ENCODE results near the gene HNRNPUL1.
A peak's percentile ranks its signal among the peaks of the same experiment; 100 is the strongest.

The HNRNPUL1 gene

DNA sequence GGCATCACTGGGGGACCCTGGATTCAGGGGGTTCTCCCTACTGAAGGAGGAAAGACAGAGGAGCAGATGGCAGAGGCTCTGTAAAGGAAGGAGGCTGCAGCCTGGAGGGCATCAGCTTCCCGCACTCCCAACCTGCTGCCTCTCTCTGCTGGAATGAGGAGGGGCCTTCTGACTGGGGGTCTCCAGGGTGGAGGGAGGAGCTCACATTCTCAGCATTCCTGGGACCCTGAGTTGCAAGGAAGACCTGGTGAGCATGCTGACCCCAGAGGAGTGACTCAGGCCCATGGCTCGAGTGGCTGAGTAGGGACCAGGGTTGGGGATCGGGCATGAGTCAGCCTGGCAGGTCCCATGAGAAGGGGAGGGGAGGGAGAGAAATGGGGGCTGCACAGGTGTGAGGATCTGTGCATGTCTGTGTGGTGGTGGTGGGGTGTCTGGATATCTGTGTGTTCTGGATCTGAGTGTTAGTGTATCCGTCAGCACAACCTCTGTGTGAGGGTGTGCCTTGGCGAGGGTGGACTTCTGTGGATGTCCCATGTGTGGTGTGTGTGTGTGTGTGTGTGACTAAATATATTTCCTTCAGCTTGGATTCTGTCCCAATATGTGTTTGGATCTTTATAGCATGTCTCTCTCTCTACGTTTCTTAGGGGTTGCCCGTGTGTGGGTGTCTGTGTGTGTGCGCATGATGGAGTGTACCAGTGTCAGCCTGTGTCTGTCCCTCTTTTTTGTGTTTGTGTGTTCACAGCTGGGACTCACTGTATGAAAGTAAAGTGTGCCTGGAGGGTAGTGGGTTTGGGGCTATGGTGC, 40.5 kb upstream of the HNRNPUL1 start:
- ATAC-seq (ENCODE audit: low read depth): peak; percentile 35
- H3K4me1 ChIP-seq (ENCODE audit: insufficient read depth, poor library complexity, severe bottlenecking): peaks cover 47% of the 10 kb centered on the region
- TF ChIP-seq, protein P1, sequence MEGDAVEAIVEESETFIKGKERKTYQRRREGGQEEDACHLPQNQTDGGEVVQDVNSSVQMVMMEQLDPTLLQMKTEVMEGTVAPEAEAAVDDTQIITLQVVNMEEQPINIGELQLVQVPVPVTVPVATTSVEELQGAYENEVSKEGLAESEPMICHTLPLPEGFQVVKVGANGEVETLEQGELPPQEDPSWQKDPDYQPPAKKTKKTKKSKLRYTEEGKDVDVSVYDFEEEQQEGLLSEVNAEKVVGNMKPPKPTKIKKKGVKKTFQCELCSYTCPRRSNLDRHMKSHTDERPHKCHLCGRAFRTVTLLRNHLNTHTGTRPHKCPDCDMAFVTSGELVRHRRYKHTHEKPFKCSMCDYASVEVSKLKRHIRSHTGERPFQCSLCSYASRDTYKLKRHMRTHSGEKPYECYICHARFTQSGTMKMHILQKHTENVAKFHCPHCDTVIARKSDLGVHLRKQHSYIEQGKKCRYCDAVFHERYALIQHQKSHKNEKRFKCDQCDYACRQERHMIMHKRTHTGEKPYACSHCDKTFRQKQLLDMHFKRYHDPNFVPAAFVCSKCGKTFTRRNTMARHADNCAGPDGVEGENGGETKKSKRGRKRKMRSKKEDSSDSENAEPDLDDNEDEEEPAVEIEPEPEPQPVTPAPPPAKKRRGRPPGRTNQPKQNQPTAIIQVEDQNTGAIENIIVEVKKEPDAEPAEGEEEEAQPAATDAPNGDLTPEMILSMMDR (IDR thresholded peaks at IDR 0.05; ENCODE audit: poor library complexity, severe bottlenecking): no peak
- H3K27ac ChIP-seq (ENCODE audit: poor library complexity, severe bottlenecking): peak overlapping the region; percentile 95
- peak; percentile 92 for DNase-seq (ENCODE audit: low spot score)
- no peaks in the 10 kb centered on the region for H3K9me3 ChIP-seq (ENCODE audit: severe bottlenecking)
- peaks cover 72% of the 10 kb centered on the region for H3K36me3 ChIP-seq (ENCODE audit: low read depth)
- H3K4me3 ChIP-seq (ENCODE audit: severe bottlenecking): no peak overlapping the region
- H3K27me3 ChIP-seq (ENCODE audit: insufficient read depth, poor library complexity, severe bottlenecking): no peaks in the 10 kb centered on the region

DNA sequence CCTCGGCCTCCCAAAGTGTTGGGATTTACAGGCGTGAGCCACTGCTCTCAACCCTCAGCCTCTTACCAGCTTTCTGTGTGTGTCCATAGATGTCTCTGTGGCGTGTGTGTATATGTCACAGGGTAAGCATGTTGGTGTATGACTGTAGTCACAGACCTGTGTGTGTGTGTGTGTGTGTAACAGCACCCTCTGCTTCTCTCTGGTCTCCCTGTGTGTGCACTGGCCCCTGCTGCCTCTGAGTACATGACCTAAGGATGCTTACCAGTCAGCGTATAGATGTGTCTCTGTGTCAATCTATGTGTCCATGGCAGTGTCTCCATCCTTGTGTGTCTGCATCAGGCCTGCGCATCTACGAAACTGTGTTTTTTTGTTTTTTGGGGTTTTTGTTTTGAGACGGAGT, 39.5 kb upstream of the HNRNPUL1 start:
- TF ChIP-seq, protein P1 (IDR thresholded peaks at IDR 0.05; ENCODE audit: poor library complexity, severe bottlenecking): no peak
- H3K36me3 ChIP-seq (ENCODE audit: low read depth): peaks cover 77% of the 10 kb centered on the region
- no peaks in the 10 kb centered on the region for H3K27me3 ChIP-seq (ENCODE audit: insufficient read depth, poor library complexity, severe bottlenecking)
- no peaks in the 10 kb centered on the region for H3K9me3 ChIP-seq (ENCODE audit: severe bottlenecking)
- H3K27ac ChIP-seq (ENCODE audit: poor library complexity, severe bottlenecking): peak overlapping the region; percentile 95
- peaks cover 47% of the 10 kb centered on the region for H3K4me1 ChIP-seq (ENCODE audit: insufficient read depth, poor library complexity, severe bottlenecking)
- no peak overlapping the region for H3K4me3 ChIP-seq (ENCODE audit: severe bottlenecking)
- DNase-seq (ENCODE audit: low spot score) (no peak), ATAC-seq (ENCODE audit: low read depth) (no peak)

DNA sequence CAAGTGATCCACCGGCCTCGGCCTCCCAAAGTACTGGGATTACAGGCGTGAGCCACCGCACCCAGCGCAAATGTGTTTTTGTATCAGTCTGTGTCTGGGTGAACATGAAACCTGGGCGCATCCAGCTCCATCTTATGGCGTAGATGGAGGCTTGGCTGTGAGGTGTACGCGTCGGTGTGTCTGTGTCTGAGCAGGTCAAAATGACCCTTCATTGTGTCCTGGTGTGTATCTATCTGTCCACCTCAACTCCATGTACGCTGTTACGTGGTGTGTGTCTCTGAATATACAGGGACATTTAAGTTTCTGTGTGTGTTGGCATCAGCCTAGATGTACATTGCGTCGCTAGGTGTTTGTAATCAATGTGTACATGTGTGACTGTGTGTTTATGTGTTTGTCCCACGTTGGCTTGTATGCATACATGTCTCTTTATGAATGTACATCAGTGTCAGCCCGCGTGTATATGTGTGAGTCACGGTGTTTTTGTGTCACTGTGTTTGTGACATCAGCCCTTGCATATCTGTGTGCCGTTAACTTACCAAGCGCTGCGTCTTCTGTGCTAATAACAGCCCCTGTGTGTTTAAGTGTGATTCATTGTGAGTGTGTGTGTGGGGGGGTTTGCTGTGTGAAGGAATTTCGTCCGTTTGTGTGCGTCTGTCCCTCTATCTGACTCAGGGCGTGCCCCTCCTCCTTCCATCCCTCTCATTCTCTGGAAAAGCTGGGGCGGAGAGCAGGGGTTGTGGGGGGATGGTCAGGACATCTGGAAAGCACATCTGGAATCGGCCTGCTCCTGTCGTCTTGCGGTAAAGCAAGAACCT, 38.7 kb upstream of the HNRNPUL1 start:
- Histone ChIP-seq H3K4me3 (ENCODE audit: severe bottlenecking) (peak overlapping the region; percentile 8), H3K27ac (ENCODE audit: poor library complexity, severe bottlenecking) (peak overlapping the region; percentile 95), H3K27me3 (ENCODE audit: insufficient read depth, poor library complexity, severe bottlenecking) (no peaks in the 10 kb centered on the region), H3K4me1 (ENCODE audit: insufficient read depth, poor library complexity, severe bottlenecking) (peaks cover 47% of the 10 kb centered on the region), H3K36me3 (ENCODE audit: low read depth) (peaks cover 83% of the 10 kb centered on the region), H3K9me3 (ENCODE audit: severe bottlenecking) (no peaks in the 10 kb centered on the region)
- DNase-seq (ENCODE audit: low spot score) (peak; percentile 95), ATAC-seq (ENCODE audit: low read depth) (peak; percentile 64)
- TF ChIP-seq, protein P1 (IDR thresholded peaks at IDR 0.05; ENCODE audit: poor library complexity, severe bottlenecking): no peak

DNA sequence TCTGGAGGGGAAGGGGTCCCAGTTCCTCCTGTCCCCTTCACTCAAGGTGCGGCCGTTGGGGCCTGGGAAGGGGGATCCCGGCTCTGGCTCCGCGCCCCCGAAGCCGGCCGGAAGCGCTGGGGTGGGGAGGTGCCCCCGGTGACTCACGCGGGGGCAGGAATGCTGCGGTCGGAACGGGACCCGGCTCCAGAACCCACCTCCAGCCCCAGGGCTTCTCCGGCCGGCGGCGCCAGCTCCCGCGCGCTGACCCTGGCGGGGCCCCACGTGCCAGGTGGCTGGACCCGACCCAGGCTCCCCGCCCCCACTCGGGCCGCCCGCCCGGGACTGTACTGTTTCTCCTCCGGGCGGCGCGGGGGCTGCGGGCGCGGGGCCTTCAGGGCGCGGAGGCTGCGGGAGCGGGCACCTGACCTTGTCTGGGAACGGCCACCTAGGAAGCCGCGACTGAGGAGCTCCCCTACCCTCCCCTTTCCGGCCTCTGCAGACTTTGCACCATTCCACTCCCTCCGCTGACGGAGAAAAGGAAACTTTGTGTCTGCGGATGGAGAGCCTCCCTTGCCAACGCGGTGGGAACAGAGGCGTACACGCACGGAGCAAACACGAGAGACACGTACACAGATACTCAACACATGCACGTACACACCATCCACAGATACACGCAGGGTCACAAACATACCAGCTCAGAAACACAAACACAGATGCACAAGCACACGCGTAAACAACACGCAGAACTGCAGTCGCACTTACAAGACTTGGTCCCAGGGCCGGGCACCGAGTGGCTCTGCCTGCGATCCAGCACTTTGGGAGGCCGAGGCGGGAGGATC, 37.9 kb upstream of the HNRNPUL1 start:
- peak; percentile 94 for DNase-seq (ENCODE audit: low spot score)
- Histone ChIP-seq H3K27me3 (ENCODE audit: insufficient read depth, poor library complexity, severe bottlenecking) (no peaks in the 10 kb centered on the region), H3K4me1 (ENCODE audit: insufficient read depth, poor library complexity, severe bottlenecking) (peaks cover 39% of the 10 kb centered on the region), H3K27ac (ENCODE audit: poor library complexity, severe bottlenecking) (peak overlapping the region; percentile 95), H3K4me3 (ENCODE audit: severe bottlenecking) (peak overlapping the region; percentile 8), H3K36me3 (ENCODE audit: low read depth) (peaks cover 83% of the 10 kb centered on the region), H3K9me3 (ENCODE audit: severe bottlenecking) (no peaks in the 10 kb centered on the region)
- peak; percentile 71 for ATAC-seq (ENCODE audit: low read depth)
- TF ChIP-seq, protein P1 (IDR thresholded peaks at IDR 0.05; ENCODE audit: poor library complexity, severe bottlenecking): peak; percentile 9

Data from RWPE2 (cell line).